Uterus (tissue), 4 donors: Measurements from ENCODE around the gene PANK4. TPM values are rescaled to one million over a fixed set of nuclear protein-coding genes. Genes with fewer than 3 reads are reported as not detected.

Source experiments
- DNase-seq, 2 donors: peaks; one replicate each; pipeline ENCODE4 v3.0.0-alpha.2; 2019 to 2020
- H3K27ac ChIP-seq, 2 donors: fragments of 200-600 bp; sonication (generic); 1 replicate in 1 of 2; 2 replicates in 1 of 2; pipeline ENCODE4 v1.5.1; 2016 to 2018
- H3K27me3 ChIP-seq, 2 donors: fragments of 200-600 bp; sonication (generic); one replicate each; pipeline ENCODE4 v1.5.1; 2018 to 2019; ENCODE audit warnings: control low read depth in 1 of 2
- H3K36me3 ChIP-seq, 2 donors: fragments of 200-600 bp; sonication (generic); one replicate each; pipeline ENCODE4 v1.5.1; 2019; ENCODE audit warnings: control low read depth in 1 of 2
- H3K4me1 ChIP-seq, 2 donors: fragments of 200-600 bp; sonication (generic); one replicate each; pipeline ENCODE4 v1.5.1; 2018 to 2019; ENCODE audit warnings: control low read depth in 1 of 2
- H3K4me3 ChIP-seq, 2 donors: fragments of 200-600 bp; sonication (generic); 1 replicate in 1 of 2; 2 replicates in 1 of 2; pipeline ENCODE4 v1.5.1; 2018 to 2019; ENCODE audit warnings: mild to moderate bottlenecking in 1 of 2
- H3K9me3 ChIP-seq, 2 donors: fragments of 200-600 bp; sonication (generic); one replicate each; pipeline ENCODE4 v1.5.1; 2019; ENCODE audit warnings: control low read depth in 1 of 2
- CTCF ChIP-seq, 4 experiments: fragments of 200-600 bp in 2 of 4; fragments of 450-650 bp in 2 of 4; sonication (generic) in 2 of 4; IDR thresholded peaks; one replicate each; pipeline ENCODE4 v1.5.1; 2016 to 2019; ENCODE audit warnings: antibody characterized with exemption in 4 of 4, mild to moderate bottlenecking in 2 of 4, moderate library complexity in 1 of 4
- POLR2A ChIP-seq, 2 donors: fragments of 450-650 bp; IDR thresholded peaks; one replicate each; pipeline ENCODE4 v1.6.1; 2016; ENCODE audit warnings: antibody characterized with exemption in 2 of 2, mild to moderate bottlenecking in 1 of 2, moderate library complexity in 1 of 2
- intact Hi-C: fragments of 100-400 bp; cut with DNase I; formaldehyde crosslinking; loops from one replicate; pipeline ENCODE4 v1.15.1; 2023; ENCODE audit warnings: low total_unique reads
- total RNA-seq, 4 donors: library from RNA; depleted of rRNA in 3 of 4; stranded (reverse); fragments of >200 nt in 3 of 4; gene quantifications; one replicate each; pipeline versions ENCODE4 v1.1.0 to v1.2.4, GENCODE V29; 2014 to 2023
- donor health status: DM: yes; HTN: yes; CAD: no.

The PANK4 gene
- total RNA-seq, 4 donors from 2014 or later, result 29.2 to 43.9 (median 33.6) TPM

GRCh38 chr1:2548068-2548589 lies 21.7 kb upstream of the PANK4 start:
- H3K4me1 ChIP-seq, result peaks cover 0 to 24% of the 10 kb centered on the region in 2 donors
- intact Hi-C loops, result loop anchor here (5.0 kb wide), 1 partner anchor 136 kb away; the partner anchor contains the start of gene PEX10
- no peaks in the 10 kb centered on the region for H3K27me3 ChIP-seq
- no peaks in the 10 kb centered on the region for H3K36me3 ChIP-seq
- no peak for TF ChIP-seq POLR2A (IDR thresholded peaks at IDR 0.05)
- TF ChIP-seq CTCF (IDR thresholded peaks at IDR 0.05), result peak; percentile 90 to 96 (median 92)
- peak; percentile 74 to 79 for DNase-seq
- peak overlapping the region in 1 of 2 donors; percentile 13 for H3K4me3 ChIP-seq
- H3K9me3 ChIP-seq, result no peaks in the 10 kb centered on the region
- H3K27ac ChIP-seq, result peak overlapping the region; percentile 85 to 95

DNA sequence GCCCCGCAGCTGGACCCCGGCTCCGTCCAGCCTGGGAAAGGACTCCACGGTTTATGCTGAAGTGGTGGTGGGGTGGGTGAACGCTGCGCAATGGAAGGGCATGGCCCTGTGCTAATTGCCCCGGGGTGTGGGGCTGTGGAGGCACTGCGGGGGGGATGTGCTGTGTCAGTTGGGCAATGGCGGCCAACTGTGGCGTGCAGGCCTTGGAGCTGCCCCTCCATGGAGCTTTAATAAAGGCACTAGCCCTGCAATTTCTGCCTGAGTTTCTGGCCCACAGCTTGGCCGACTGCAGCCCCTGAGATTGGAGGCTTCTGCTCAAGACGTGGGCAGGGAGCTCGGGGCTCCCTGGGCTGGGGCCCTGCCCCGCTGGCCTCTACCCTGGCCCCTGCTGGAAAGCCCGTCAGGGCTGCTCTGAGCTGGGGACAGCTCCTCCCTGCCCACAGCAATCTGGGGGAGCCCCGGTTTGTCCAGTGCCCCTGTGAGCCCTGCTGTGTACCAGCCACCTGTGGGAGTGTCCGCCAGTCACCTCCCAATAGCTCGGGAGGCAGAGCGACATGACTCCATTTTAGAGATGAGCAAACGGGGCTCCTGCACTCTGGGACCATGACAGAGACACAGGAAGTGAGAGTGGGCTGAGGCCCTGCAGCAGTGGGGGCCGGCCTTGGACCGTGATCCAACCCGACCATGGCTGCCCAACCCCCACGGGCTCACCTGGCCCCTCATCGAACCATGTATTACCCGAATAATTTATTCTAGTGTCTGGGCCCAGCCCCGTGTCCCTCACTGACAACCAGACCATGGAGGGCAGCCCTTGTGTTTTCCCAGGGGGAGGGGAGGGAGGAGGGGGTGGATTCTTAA lies 21.0 kb upstream of the PANK4 start:
- H3K4me1 ChIP-seq, result peaks cover 0 to 24% of the 10 kb centered on the region in 2 donors
- no peaks in the 10 kb centered on the region for H3K27me3 ChIP-seq
- DNase-seq, result no peak
- peak overlapping the region; percentile 85 to 95 for H3K27ac ChIP-seq
- peak overlapping the region; percentile 26 to 28 for H3K4me3 ChIP-seq
- TF ChIP-seq CTCF (IDR thresholded peaks at IDR 0.05), result no peak
- TF ChIP-seq POLR2A (IDR thresholded peaks at IDR 0.05), result peak in 1 of 2 donors; percentile 0
- intact Hi-C loops, result loop anchor here (5.0 kb wide), 1 partner anchor 135 kb away; the partner anchor contains the start of gene PEX10
- no peaks in the 10 kb centered on the region for H3K36me3 ChIP-seq
- no peaks in the 10 kb centered on the region for H3K9me3 ChIP-seq

- TF ChIP-seq POLR2A (IDR thresholded peaks at IDR 0.05), result peak; percentile 38 to 52
- peak in 1 of 4 experiments; percentile 27 for TF ChIP-seq CTCF (IDR thresholded peaks at IDR 0.05)
- intact Hi-C loops, result loop anchor here (5.0 kb wide), 1 partner anchor 134 kb away; the partner anchor contains the start of gene PEX10
- Histone ChIP-seq H3K4me3 (peak overlapping the region; percentile 26 to 28), H3K36me3 (no peaks in the 10 kb centered on the region), H3K27me3 (no peaks in the 10 kb centered on the region), H3K9me3 (no peaks in the 10 kb centered on the region), H3K4me1 (peaks cover 0 to 24% of the 10 kb centered on the region in 2 donors), H3K27ac (peak overlapping the region; percentile 85 to 95)
- DNase-seq, result peak; percentile 72 to 77
Measured at GRCh38 chr1:2546515-2547209, 20.3 kb upstream of the PANK4 start.

DNA sequence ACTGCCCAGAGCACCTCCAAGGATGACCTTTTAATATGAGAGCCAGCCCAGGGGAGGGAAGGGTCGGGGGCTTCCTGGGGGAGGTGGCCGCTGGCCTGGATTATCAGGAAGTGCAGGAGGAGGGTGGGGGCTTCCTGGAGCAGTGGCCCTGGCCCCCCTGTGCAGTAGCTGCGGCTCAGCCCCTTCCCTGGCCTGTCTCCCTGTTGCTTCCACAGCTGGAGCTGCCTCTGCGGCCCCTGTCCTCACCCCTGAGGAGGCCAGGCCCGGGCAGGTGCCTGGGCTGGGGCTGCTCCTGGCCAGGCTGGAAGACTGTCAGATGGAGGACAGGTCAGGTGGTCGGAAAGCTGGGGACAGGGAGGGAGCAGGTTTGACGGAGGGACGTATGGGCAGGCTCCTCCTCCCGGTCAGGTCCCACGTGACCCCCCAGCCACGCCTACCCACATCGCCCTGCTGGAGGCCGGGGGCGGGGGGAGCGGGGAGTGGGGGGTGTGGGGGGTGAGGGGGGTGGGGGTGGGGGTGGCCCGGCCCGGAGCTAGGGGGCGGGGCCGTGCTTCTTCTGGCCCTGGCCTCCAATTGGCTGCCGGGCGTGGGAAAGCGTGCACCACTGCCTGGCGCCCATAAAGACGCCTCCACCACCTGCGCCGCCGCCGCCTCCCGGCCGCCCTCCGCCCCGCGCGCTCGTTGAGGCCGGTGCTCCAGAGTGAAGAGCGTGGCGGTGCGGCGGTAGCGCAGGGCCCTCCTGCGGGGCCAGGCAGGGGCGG lies 19.5 kb upstream of the PANK4 start:
- Histone ChIP-seq H3K27me3 (no peaks in the 10 kb centered on the region), H3K9me3 (no peaks in the 10 kb centered on the region), H3K4me3 (peak overlapping the region; percentile 26 to 28), H3K36me3 (no peaks in the 10 kb centered on the region), H3K27ac (peak overlapping the region; percentile 85 to 95), H3K4me1 (peaks cover 0 to 24% of the 10 kb centered on the region in 2 donors)
- DNase-seq, result peak; percentile 79 to 84
- TF ChIP-seq CTCF (IDR thresholded peaks at IDR 0.05) (peak in 1 of 4 experiments; percentile 4), POLR2A (IDR thresholded peaks at IDR 0.05) (peak in 1 of 2 donors; percentile 4)
- intact Hi-C loops, result loop anchor here (5.0 kb wide), 1 partner anchor 134 kb away; the partner anchor contains the start of gene PEX10
